Embryonic facial prominence (tissue), 1 donor: ENCODE data around the gene PPBP.

Source experiments
- DNase-seq: peaks from one replicate; pipeline ENCODE4 v3.0.0-alpha.2; 2016; ENCODE audit errors: extremely low spot score

The PPBP gene

GRCh38 chr4:73948291-73948690 lies 39.7 kb downstream of the PPBP start:
- DNase-seq: no peak

- no peak for DNase-seq
Measured at GRCh38 chr4:73947239-73947985, 40.6 kb downstream of the PPBP start.

- no peak for DNase-seq
Measured at GRCh38 chr4:73945674-73946449, 42.1 kb downstream of the PPBP start.

GRCh38 chr4:73945140-73945539 lies 42.9 kb downstream of the PPBP start:
- DNase-seq: no peak

- no peak for DNase-seq
Measured at GRCh38 chr4:73944061-73944875, 43.7 kb downstream of the PPBP start.

DNA sequence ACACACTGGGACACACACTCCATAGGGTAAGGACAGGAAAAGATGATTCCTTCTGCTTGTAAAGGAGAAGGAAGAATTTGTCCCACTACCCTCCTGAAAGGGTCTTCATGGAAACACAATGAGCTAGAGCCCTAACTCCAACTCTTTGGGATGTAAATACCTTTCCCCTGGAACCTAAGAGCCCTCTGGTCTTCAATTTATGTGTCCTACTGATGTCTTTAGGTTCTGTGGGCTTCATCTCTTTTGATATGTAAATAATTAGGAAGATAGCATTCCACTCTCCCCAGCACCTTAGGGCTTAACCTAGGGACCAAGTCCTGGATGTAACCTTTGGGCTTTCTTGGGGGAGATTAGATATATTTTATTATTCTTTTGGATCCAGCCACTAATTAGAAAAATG lies 44.4 kb downstream of the PPBP start:
- no peak for DNase-seq

DNA sequence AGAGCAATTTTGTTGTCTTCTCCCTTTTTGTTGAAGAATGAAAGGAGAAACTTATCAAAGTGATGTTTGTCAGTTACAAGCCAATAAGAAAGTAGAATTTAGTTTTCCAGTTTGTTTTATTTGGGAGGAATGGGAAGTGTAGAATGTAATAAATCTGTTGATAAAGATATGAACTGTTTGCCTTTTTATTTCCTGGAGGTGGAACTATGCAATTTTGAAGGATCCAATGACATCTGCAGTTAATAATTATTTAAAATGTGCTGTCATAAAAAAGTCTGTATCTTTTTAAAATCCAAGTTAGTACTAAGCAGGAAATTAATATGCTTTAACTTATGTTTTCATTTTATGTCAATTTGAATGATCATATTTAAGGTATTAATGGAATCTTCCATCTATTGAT lies 51.0 kb downstream of the PPBP start:
- no peak for DNase-seq
